ENCODE measurements around the gene IL17A.
"Not testable (repeated sequence)": the region's sequence is repeated elsewhere in the genome, so short reads cannot be mapped to it uniquely, and the experiment has no call there.

Gene IL17A

GRCh38 chr6:52164319-52165094 is 21.7 kb upstream of the IL17A start:
- Histone ChIP-seq H3K14ac (ENCODE audit: low read length in 2 of 2) (no peak overlapping the region), H2AFZ (ENCODE audit: low read depth, low read length) (no peak overlapping the region), H3K27me3 (ENCODE audit: control insufficient read depth in 1 of 2, insufficient read depth in 1 of 2, low read length in 2 of 2) (peaks cover 11% of the 10 kb centered on the region in 2 experiments), H2AK5ac (ENCODE audit: low read length, severe bottlenecking) (no peak overlapping the region), H4K8ac (ENCODE audit: low read length) (no peak overlapping the region), H2BK15ac (ENCODE audit: low read depth, poor library complexity, severe bottlenecking) (no peak overlapping the region), H2BK5ac (ENCODE audit: low read depth, low read length, poor library complexity, severe bottlenecking) (no peak overlapping the region), H2BK120ac (ENCODE audit: low read depth, low read length) (no peak overlapping the region), H3K4ac (ENCODE audit: low read depth in 1 of 2, low read length in 2 of 2) (no peak overlapping the region), H3K4me2 (ENCODE audit: low read length, poor library complexity, severe bottlenecking) (no peak overlapping the region), H2BK12ac (ENCODE audit: low read length in 2 of 2) (no peak overlapping the region), H3K4me3 (ENCODE audit: insufficient read depth in 1 of 2, low read depth in 1 of 2, low read length in 2 of 2) (no peak overlapping the region), H3K9me3 (ENCODE audit: control insufficient read depth, low read length) (no peaks in the 10 kb centered on the region), H3K4me1 (ENCODE audit: control insufficient read depth, insufficient read depth, low read depth, low read length) (no peaks in the 10 kb centered on the region), H3K27ac (ENCODE audit: low read length, poor library complexity, severe bottlenecking) (no peak overlapping the region), H3K18ac (ENCODE audit: low read depth in 1 of 2, low read length in 2 of 2) (no peak overlapping the region), H3K79me1 (replicated peaks; ENCODE audit: low read length, poor library complexity, severe bottlenecking) (no peaks in the 10 kb centered on the region), H3K23ac (ENCODE audit: low read length in 2 of 2) (no peak overlapping the region), H3K36me3 (ENCODE audit: control insufficient read depth in 1 of 2, insufficient read depth in 2 of 2, low read depth in 1 of 2, low read length in 2 of 2) (no peaks in the 10 kb centered on the region), H3K9ac (ENCODE audit: low read length) (no peak overlapping the region), H4K91ac (ENCODE audit: low read length) (no peak overlapping the region)
- DNase-seq: no peak
- WGBS: 71% methylated on average over 3 of the region's 3 CpGs

- Histone ChIP-seq H3K27me3 (ENCODE audit: control insufficient read depth in 1 of 2, insufficient read depth in 1 of 2, low read length in 2 of 2) (peaks cover 11 to 16% of the 10 kb centered on the region in 2 experiments), H3K27ac (ENCODE audit: low read length, poor library complexity, severe bottlenecking) (no peak overlapping the region), H2BK120ac (ENCODE audit: low read depth, low read length) (no peak overlapping the region), H3K9ac (ENCODE audit: low read length) (no peak overlapping the region), H3K9me3 (ENCODE audit: control insufficient read depth, low read length) (no peaks in the 10 kb centered on the region), H3K4me3 (ENCODE audit: insufficient read depth in 1 of 2, low read depth in 1 of 2, low read length in 2 of 2) (no peak overlapping the region), H2AK5ac (ENCODE audit: low read length, severe bottlenecking) (no peak overlapping the region), H3K4me1 (ENCODE audit: control insufficient read depth, insufficient read depth, low read depth, low read length) (no peaks in the 10 kb centered on the region), H2AFZ (ENCODE audit: low read depth, low read length) (no peak overlapping the region), H3K18ac (ENCODE audit: low read depth in 1 of 2, low read length in 2 of 2) (no peak overlapping the region), H3K4ac (ENCODE audit: low read depth in 1 of 2, low read length in 2 of 2) (no peak overlapping the region), H3K79me1 (replicated peaks; ENCODE audit: low read length, poor library complexity, severe bottlenecking) (no peaks in the 10 kb centered on the region), H2BK5ac (ENCODE audit: low read depth, low read length, poor library complexity, severe bottlenecking) (no peak overlapping the region), H3K14ac (ENCODE audit: low read length in 2 of 2) (no peak overlapping the region), H2BK12ac (ENCODE audit: low read length in 2 of 2) (no peak overlapping the region), H2BK15ac (ENCODE audit: low read depth, poor library complexity, severe bottlenecking) (no peak overlapping the region), H3K36me3 (ENCODE audit: control insufficient read depth in 1 of 2, insufficient read depth in 2 of 2, low read depth in 1 of 2, low read length in 2 of 2) (no peaks in the 10 kb centered on the region), H3K23ac (ENCODE audit: low read length in 2 of 2) (no peak overlapping the region), H4K8ac (ENCODE audit: low read length) (no peak overlapping the region), H4K91ac (ENCODE audit: low read length) (no peak overlapping the region), H3K4me2 (ENCODE audit: low read length, poor library complexity, severe bottlenecking) (no peak overlapping the region)
- WGBS: no CpG with 5 or more reads among the region's 1 CpG
- no peak for DNase-seq
Observed at GRCh38 chr6:52167267-52167666, 18.9 kb upstream of the IL17A start.

- 0% methylated on average over 1 of the region's 3 CpGs for WGBS
- H2BK5ac ChIP-seq (ENCODE audit: low read depth, low read length, poor library complexity, severe bottlenecking); H3K9me3 ChIP-seq (ENCODE audit: control insufficient read depth, low read length); H3K79me1 ChIP-seq (replicated peaks; ENCODE audit: low read length, poor library complexity, severe bottlenecking); H3K36me3 ChIP-seq (ENCODE audit: control insufficient read depth in 1 of 2, insufficient read depth in 2 of 2, low read depth in 1 of 2, low read length in 2 of 2); DNase-seq; H3K4ac ChIP-seq (ENCODE audit: low read depth in 1 of 2, low read length in 2 of 2); H3K18ac ChIP-seq (ENCODE audit: low read depth in 1 of 2, low read length in 2 of 2); H4K91ac ChIP-seq (ENCODE audit: low read length); H3K4me3 ChIP-seq (ENCODE audit: insufficient read depth in 1 of 2, low read depth in 1 of 2, low read length in 2 of 2); H3K9ac ChIP-seq (ENCODE audit: low read length); H3K4me2 ChIP-seq (ENCODE audit: low read length, poor library complexity, severe bottlenecking); H3K4me1 ChIP-seq (ENCODE audit: control insufficient read depth, insufficient read depth, low read depth, low read length); H2AFZ ChIP-seq (ENCODE audit: low read depth, low read length); H2BK15ac ChIP-seq (ENCODE audit: low read depth, poor library complexity, severe bottlenecking); H3K27ac ChIP-seq (ENCODE audit: low read length, poor library complexity, severe bottlenecking); H2BK120ac ChIP-seq (ENCODE audit: low read depth, low read length); H3K23ac ChIP-seq (ENCODE audit: low read length in 2 of 2); H3K14ac ChIP-seq (ENCODE audit: low read length in 2 of 2); H4K8ac ChIP-seq (ENCODE audit: low read length); H2BK12ac ChIP-seq (ENCODE audit: low read length in 2 of 2); H2AK5ac ChIP-seq (ENCODE audit: low read length, severe bottlenecking): not testable (repeated sequence)
- peaks cover 11 to 16% of the 10 kb centered on the region in 2 experiments for H3K27me3 ChIP-seq (ENCODE audit: control insufficient read depth in 1 of 2, insufficient read depth in 1 of 2, low read length in 2 of 2)
Observed at GRCh38 chr6:52168351-52168750, 17.8 kb upstream of the IL17A start.

GRCh38 chr6:52174118-52174517 is 12.1 kb upstream of the IL17A start:
- H3K4ac ChIP-seq (ENCODE audit: low read depth in 1 of 2, low read length in 2 of 2): no peak overlapping the region
- no peak overlapping the region for H4K91ac ChIP-seq (ENCODE audit: low read length)
- 88% methylated on average over 2 of the region's 3 CpGs for WGBS
- H3K14ac ChIP-seq (ENCODE audit: low read length in 2 of 2): no peak overlapping the region
- no peak overlapping the region for H3K18ac ChIP-seq (ENCODE audit: low read depth in 1 of 2, low read length in 2 of 2)
- H3K79me1 ChIP-seq (replicated peaks; ENCODE audit: low read length, poor library complexity, severe bottlenecking): no peaks in the 10 kb centered on the region
- H2BK5ac ChIP-seq (ENCODE audit: low read depth, low read length, poor library complexity, severe bottlenecking): no peak overlapping the region
- no peak overlapping the region for H4K8ac ChIP-seq (ENCODE audit: low read length)
- H2AK5ac ChIP-seq (ENCODE audit: low read length, severe bottlenecking): no peak overlapping the region
- no peak for DNase-seq
- peaks cover 0 to 5% of the 10 kb centered on the region in 2 experiments for H3K27me3 ChIP-seq (ENCODE audit: control insufficient read depth in 1 of 2, insufficient read depth in 1 of 2, low read length in 2 of 2)
- no peak overlapping the region for H3K23ac ChIP-seq (ENCODE audit: low read length in 2 of 2)
- H2BK15ac ChIP-seq (ENCODE audit: low read depth, poor library complexity, severe bottlenecking): no peak overlapping the region
- H3K4me3 ChIP-seq (ENCODE audit: insufficient read depth in 1 of 2, low read depth in 1 of 2, low read length in 2 of 2): no peak overlapping the region
- H3K9me3 ChIP-seq (ENCODE audit: control insufficient read depth, low read length): no peaks in the 10 kb centered on the region
- H2BK120ac ChIP-seq (ENCODE audit: low read depth, low read length): no peak overlapping the region
- H3K4me2 ChIP-seq (ENCODE audit: low read length, poor library complexity, severe bottlenecking): no peak overlapping the region
- H3K9ac ChIP-seq (ENCODE audit: low read length): no peak overlapping the region
- no peaks in the 10 kb centered on the region for H3K36me3 ChIP-seq (ENCODE audit: control insufficient read depth in 1 of 2, insufficient read depth in 2 of 2, low read depth in 1 of 2, low read length in 2 of 2)
- no peak overlapping the region for H2AFZ ChIP-seq (ENCODE audit: low read depth, low read length)
- H2BK12ac ChIP-seq (ENCODE audit: low read length in 2 of 2): no peak overlapping the region
- no peak overlapping the region for H3K27ac ChIP-seq (ENCODE audit: low read length, poor library complexity, severe bottlenecking)
- no peaks in the 10 kb centered on the region for H3K4me1 ChIP-seq (ENCODE audit: control insufficient read depth, insufficient read depth, low read depth, low read length)

Measured in mesenchymal stem cell (in vitro differentiated cells and primary cell).